8988T (cell line): ENCODE results near the gene ANKRD33B.
A peak's percentile ranks its signal among the peaks of the same experiment; 100 is the strongest.
"Not testable (repeated sequence)": the region's sequence is repeated elsewhere in the genome, so short reads cannot be mapped to it uniquely, and the experiment has no call there.

Source experiments
- DNase-seq: peaks from one replicate; pipeline ENCODE4 v3.0.0; 2011

The ANKRD33B gene

DNA sequence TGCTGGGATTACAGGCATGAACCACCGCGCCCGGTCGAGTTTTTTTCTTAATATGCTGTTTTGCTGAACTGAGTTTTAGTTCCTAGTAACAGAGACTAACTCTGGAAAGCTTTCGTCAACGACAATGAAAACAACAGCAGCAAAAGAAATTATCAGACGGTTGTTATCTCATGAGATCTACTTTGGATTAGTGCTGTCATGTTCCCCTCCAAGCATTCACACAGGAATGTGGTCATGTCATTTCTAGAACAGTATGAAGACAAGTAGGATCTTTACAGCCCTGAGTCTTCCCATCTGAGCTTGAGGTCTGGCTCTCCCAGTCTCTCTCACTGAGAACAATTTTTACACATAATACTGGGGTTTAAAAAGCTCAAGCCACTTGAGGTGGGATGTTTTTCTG, 4.0 kb upstream of the ANKRD33B start:
- no peak for DNase-seq

DNA sequence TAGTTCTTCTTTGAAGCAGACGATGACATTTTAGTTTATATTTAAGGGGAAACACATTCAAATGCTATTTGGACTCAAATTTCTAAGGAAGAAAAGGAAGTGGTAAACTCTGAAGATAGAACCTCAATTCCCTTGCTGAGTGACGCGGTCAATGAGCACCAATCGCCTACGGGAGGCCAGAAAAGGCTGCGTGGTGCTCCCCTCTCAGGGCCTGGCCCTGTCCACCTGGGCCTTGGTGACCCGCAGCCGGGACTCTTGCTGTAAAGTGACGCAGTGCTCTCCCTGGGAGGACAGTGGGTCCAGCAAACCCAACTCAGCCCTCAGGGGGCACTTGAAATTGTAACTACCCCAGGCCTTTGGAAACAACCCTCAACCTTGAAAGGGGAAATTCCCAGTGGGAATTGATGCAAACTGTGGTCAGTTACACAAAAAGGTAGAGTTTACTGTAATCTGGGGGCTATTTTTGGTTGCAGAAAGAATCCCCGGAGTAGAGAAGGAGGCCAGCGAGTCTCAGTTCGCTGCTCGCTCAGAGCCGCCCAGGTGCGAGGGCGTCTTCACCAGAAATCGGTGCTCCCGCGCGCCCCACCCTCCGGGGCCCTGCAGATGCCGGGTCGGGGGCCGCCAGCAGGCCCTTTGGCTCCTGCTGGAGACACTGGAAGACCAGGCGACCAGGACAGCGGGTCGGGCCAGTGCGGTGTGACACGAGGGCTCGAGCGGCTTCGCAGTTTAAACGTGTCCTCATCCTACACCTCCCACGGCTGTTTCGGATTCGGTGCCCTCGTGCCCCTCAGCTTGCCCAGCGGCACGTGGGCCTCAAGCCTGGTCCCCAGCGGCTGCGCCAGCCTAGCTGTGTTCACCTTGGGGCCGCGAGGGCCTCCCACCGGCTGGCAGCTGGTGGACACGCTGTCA, 1.4 kb upstream of the ANKRD33B start:
- DNase-seq = no peak

DNA sequence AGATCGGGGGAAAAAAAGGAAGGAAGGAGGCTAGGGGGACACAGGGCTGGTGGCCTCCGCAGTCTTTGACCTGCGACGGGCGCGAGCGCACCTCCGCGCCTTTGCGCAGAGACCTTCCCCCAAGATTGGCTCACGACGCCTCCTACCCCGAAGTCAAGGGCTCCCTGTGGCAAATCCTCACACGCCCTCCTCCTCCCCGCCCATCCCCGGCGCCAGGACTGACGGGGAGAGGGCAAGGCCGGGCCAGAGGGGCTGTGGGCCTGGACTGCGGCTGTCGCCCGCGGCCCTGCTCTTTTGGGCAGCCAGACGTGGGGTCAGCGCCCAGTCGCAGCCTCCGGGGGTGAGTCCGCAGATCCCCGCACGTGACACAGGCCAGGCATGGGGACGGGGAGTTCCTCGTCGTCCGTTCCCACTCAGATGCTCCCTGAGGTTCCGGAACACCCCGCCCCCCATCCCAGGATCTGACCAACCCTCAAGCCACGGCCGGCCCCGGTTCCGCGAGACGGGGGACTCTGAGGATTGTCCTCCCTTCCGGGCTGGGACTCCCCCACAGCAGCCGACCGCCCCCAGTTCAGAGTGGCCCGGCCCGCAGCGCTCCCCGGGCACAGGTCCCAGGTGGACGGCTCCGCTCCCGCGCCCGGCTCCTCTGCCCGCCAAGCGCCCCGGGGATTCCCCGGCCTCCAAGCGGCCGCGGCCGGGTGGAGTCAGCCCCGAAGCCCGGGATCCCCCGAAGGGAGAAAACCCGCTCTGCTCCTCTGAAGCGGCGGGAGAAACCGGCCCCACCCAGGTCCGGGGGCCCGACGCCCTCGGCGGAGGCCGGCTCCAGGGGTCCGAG, 543 bp upstream of the ANKRD33B start:
- DNase-seq = peak; percentile 63

DNA sequence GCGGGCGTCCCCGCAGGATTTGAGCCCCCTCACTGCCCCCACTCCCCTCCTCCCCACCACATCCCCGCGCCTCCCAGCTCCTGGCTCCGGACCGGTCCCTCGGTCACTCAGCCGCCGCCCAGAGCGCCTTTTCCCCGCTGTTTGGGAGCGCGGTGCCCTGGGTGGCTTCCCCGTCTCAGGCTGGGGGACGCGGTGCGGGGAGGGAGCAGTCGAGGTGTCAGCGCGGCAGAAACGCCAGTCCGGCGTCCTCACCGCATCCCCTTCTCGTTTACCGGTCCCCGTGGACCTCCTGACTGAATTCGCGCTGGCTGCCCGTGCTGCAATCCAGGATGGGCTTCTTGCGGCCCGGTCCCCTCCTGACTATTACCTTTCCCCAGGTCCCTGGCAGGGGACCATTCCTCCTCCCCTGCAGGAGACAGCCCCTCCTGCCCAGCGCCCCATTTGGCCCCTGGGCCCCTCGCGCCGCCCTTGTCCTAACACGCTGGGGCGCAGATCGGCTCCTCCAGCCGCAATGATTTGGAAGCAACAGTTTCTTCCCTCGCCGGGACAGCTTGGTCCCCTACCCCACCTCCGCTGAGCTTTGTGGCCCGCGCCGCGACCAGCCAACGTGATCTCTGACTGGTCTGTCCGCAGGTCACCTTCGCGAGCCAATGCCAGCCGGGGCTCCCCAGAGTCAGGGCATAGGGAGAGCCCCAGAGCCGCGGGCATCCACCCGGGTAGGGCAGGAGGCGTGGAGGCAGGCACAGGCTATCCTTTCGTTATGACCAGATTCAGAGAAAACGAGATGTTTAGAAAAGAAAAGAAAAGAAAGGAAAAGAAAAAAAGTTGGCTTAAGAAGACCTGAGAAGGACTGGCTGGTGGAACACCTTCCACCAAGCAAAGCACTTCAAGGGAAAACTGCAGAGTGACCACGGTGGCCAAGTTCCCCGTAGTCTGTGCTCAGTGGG, 1.2 kb downstream of the ANKRD33B start:
- no peak for DNase-seq

DNA sequence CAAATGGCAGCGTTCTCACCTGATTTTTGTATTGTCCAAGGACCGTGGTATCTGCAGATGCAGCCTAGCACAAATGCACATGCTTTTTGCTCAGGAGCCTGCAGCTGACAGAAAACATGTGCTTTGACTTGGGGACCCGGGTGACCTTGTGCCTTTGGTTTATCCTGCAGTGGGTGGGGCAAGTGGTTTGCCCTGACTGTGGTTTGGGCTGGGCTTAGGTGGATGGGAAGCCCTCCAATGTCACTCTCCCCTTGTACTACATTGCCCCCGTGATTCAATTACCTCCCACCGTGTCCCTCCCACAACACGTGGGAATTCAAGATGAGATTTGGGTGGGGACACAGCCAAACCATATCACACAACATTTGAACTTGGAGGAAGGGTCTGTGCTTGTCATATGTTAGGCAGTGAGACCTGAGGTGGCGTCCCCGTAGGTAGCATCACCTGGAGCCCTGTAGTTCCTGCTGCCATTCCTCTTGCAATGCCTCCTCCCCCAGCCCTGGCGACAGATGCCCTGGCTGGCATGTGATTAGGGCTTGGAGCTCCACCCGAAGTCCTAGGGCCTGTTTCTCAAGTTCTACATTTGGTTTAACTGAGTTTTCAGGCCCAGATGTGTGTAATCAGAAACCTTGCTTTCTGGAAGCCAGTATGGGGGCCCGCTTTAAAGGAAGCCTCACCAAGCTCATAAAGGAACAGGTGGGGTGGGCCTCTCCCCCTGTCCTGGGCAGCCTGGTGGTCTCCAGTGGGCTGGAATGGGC, 2.1 kb downstream of the ANKRD33B start:
- no peak for DNase-seq

- no peak for DNase-seq
These were observed 2.7 kb downstream of the ANKRD33B start for GRCh38 chr5:10566543-10567068.

DNA sequence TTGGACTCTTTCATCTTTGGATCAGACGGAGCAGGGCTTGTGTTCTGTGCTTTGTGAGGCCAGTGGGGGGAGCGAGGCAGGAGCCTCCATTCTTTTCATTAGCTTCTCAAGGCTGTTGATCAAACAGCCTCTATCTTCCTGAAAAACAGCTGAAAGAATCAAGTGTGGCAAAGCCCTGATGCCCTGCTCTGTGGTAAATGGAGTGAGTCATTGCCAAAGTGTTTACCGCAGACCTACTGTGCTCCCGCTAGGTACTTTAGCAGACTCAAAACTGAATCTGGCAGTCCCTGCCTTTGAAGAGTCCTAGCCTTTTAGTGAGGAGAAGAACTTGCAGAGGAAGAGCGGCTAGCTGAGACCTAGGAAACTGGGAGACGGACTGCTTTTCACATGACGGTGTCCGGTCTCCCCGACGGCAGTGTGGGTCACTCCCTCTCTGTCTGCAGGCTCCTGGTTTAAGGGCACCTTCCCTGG, 3.3 kb downstream of the ANKRD33B start:
- DNase-seq = no peak

GRCh38 chr5:10567781-10568321, 4.0 kb downstream of the ANKRD33B start:
- DNase-seq = no peak

DNA sequence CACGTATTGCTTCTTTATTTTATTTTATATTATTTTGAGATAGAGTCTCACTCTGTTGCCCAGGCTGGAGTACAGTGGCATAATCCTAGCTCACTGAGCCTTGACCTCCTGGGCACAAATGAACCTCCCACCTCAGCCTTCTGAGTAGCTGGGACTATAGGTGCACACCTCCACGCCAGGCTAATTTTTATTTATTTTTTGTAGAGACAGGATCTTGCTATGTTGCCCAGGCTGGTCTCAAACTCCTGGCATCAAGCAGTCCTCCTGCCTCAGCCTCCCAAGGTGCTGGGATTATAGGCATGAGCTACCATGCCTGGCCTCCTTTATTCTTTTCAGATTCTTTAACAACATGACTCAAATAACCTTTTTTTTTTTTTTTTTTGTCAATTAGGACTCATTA, 6.7 kb downstream of the ANKRD33B start:
- not testable (repeated sequence) for DNase-seq

DNA sequence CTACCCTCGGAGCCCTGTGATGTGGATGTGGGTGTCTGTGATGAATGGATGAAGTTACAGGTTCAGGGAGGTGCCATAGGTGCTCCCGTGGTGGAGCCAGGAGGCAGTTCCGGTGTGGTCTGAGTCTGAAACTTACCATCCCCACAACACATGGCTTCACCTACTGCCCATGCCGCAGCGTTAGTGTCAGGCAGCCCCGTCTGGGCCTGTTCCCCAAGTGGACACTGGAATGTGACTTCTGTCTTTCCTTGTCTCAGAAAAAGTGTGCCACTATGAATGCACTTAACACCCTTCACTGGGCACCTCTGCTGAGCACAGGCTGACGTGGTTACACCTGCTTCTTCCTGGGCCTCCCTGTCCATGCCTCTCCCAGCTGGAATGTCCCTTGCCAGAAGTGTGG, 8.6 kb downstream of the ANKRD33B start:
- DNase-seq = no peak

GRCh38 chr5:10573487-10574145, 9.7 kb downstream of the ANKRD33B start:
- no peak for DNase-seq

DNA sequence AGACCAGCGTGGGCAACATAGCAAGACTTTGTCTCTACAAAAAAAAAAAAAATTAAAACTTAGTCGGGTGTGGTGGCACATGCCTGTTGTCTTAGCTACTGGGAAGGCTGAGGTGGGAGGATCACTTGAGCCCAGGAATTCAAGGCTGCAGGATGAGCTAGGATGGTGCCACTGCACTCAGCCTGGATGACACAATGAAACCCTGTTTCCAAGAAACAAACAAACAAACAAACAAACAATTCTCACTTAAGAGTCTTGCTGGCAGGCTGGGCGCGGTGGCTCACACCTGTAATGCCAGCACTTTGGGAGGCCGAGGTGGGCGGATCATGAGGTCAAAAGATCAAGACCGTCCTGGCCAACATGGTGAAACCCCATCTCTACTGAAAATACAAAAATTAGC, 11.0 kb downstream of the ANKRD33B start:
- DNase-seq = not testable (repeated sequence)

DNA sequence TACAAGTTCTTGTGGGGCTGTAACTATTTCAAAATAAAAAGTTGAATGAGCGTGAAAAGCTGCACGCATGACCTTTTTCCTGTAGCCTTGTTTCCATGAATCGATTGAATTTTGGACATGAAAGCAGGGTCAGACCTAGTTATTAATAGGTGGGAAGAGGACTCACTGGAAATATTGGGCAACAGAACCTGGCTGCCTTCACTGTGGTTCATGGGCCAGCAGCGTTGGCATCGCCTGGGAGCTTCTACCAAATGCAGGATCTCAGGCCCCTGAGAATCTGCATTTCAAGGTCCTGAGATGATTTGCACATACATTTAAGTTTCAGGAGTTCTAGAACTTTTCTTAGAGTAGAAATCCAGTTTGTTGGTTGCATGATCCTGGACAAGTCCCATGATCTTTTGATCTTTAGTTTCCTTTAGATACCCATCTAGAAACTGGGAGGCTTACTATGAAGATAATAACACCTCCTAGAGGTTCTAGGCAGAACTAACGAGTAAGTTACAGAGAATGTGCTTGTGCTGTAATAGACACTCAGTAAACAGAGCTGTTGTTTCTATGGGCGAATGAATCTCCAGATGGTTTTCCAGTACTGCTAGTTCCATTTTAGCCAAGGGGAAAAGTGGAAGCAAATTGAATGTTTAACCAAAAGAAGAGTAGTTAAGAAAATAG, 12.4 kb downstream of the ANKRD33B start:
- no peak for DNase-seq

GRCh38 chr5:10576790-10577189, 12.9 kb downstream of the ANKRD33B start:
- DNase-seq = no peak

GRCh38 chr5:10577371-10578292, 13.8 kb downstream of the ANKRD33B start:
- no peak for DNase-seq

- no peak for DNase-seq
These were observed 14.4 kb downstream of the ANKRD33B start for GRCh38 chr5:10578293-10578665.

DNA sequence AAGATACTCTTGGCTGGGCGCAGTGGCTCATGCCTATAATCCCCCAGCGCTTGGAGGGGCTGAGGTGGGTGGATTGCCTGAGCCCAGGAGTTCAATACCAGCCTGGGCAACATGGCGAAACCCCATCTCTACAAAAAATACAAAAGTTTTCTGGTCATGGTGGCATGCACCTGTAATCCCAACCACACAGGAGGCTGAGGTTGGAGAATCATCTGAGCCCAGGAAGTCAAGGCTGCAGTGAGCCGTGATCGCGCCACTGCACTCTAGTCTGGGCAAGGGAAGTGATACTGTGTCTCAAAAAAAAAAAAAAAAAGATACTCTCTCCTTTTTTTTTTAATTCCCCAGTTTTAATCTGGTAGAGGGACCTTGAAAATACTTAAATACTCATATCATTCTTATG, 15.0 kb downstream of the ANKRD33B start:
- no peak for DNase-seq

GRCh38 chr5:10579536-10580521, 16.0 kb downstream of the ANKRD33B start:
- DNase-seq = no peak
